Activated CD4-positive, alpha-beta T cell treated with anti-CD3 and anti-CD28 coated beads for 36 hours (primary cell): ENCODE measurements around the gene C11orf86. TPM values are rescaled to one million over a fixed set of nuclear protein-coding genes. Genes with fewer than 3 reads are reported as not detected.
"Not testable (repeated sequence)": the region's sequence is repeated elsewhere in the genome, so short reads cannot be mapped to it uniquely, and the experiment has no call there.

Experiments used
- ATAC-seq: fragments of 200-7000 bp; cut with Tn5 transposase; one replicate; pipeline ENCODE4 v1.10.0; 2021; ENCODE audit warnings: mild to moderate bottlenecking, moderate library complexity
- CTCF ChIA-PET: fragments of 350-600 bp; sonication (Branson Sonifier 250); formaldehyde crosslinking; loops from one replicate; lab custom pipeline; 2021; ENCODE audit warnings: antibody characterized with exemption; lab: Charles Lee
- POLR2A ChIA-PET: fragments of 350-600 bp; sonication (Branson Sonifier 250); formaldehyde crosslinking; loops from one replicate; lab custom pipeline; 2021; ENCODE audit warnings: antibody characterized with exemption, inconsistent platforms; lab: Charles Lee
- DNase-seq: peaks from one replicate; pipeline ENCODE4 v3.0.0-alpha.2; 2020
- H3K27ac Mint-ChIP-seq: one replicate; pipeline ENCODE4 v1.8.0; 2021; ENCODE audit warnings: mixed read lengths
- H3K27me3 Mint-ChIP-seq: one replicate; pipeline ENCODE4 v1.8.0; 2021; ENCODE audit warnings: mixed read lengths
- H3K36me3 Mint-ChIP-seq: one replicate; pipeline ENCODE4 v1.8.0; 2021; ENCODE audit warnings: low read depth, mixed read lengths
- H3K4me1 Mint-ChIP-seq: one replicate; pipeline ENCODE4 v1.8.0; 2021; ENCODE audit warnings: mixed read lengths
- H3K4me3 Mint-ChIP-seq: one replicate; pipeline ENCODE4 v1.8.0; 2021; ENCODE audit warnings: mild to moderate bottlenecking, moderate library complexity, mixed read lengths
- H3K9me3 Mint-ChIP-seq: one replicate; pipeline ENCODE4 v1.8.0; 2021; ENCODE audit warnings: low read depth, mixed read lengths
- intact Hi-C, 2 experiments: fragments of 100-400 bp; cut with DNase I in 1 of 2; cut with micrococcal nuclease in 1 of 2; formaldehyde crosslinking; loops; one replicate each; pipeline versions ENCODE4 v1.14.2 to v1.15.1; 2022 to 2024; cut with DNase I, micrococcal nuclease
- total RNA-seq, 2 experiments: library from RNA; stranded (reverse); gene quantifications; one replicate each; pipeline ENCODE4 v1.2.3, GENCODE V29; 2021

Gene C11orf86
- total RNA-seq, 2 experiments from 2014 or later, result not detected

DNA sequence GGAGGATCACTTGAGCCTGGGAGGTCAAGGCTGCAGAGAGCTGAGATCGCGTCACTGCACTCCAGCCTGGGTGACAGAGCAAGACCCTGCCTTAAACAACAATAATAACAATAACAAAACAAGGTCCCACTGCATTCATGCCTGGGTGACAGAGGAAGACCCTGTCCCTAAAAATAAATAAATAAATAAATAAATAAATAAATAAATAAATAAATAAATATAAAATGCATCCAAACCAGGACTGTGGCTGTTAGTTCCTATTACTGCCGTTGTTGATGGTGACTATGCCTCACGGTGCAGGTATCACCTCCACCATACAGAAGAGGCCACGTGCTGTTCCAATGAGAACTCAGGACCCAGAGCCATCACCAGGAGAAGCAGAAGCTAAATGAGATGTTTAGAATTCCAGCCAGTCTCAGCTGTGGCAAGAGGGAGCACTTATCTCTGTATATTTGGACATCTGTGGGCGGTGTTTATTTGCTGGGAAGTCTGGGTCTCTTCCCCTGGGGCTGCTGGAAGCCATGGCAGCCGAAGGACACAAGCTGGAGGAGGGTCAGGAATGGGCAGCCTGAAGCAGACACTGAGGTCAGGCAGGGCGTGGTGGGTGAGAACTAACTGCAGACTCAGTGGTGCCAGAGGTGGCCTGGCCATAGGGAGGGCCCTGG is 21.6 kb downstream of the C11orf86 start:
- intact Hi-C loops, result no loop called here
- Mint-ChIP-seq H3K36me3 (no peaks in the 10 kb centered on the region), H3K9me3 (no peaks in the 10 kb centered on the region), H3K4me3 (no peak overlapping the region), H3K27me3 (peaks cover 7% of the 10 kb centered on the region), H3K4me1 (no peaks in the 10 kb centered on the region), H3K27ac (no peak overlapping the region)
- DNase-seq (no peak), ATAC-seq (no peak)
- CTCF ChIA-PET, result no interaction called here
- POLR2A ChIA-PET, result interaction anchor here (0.6 kb wide), 1 partner anchor 238 kb away, joined by 3 read pairs; no protein-coding TSS in a partner anchor

DNA sequence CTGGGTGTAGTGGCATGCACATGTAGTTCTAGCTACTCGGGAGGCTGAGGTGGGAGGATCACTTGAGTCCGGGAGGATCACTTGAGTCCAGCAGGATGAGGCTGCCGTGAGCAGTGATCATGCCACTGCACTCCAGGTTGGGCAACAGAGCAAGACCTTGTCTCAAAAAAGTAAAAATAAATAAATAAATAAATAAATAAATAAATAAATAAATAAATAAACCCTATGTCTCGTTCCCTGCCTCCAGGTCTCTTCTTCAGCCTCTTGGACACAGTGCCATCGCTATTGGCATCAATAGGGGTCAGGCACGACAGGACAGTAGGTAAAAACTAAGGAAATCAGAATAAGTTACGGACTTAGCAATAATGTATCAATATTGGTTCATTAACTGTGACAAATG is 24.5 kb downstream of the C11orf86 start:
- H3K27ac Mint-ChIP-seq, result no peak overlapping the region
- DNase-seq (no peak), ATAC-seq (no peak)
- intact Hi-C loops, result no loop called here
- ChIA-PET POLR2A (no interaction called here), CTCF (interaction anchor here (0.7 kb wide), 1 partner anchor 15 kb away, joined by 4 read pairs; no protein-coding TSS in a partner anchor)
- no peaks in the 10 kb centered on the region for H3K36me3 Mint-ChIP-seq
- H3K4me3 Mint-ChIP-seq, result no peak overlapping the region
- peaks cover 4% of the 10 kb centered on the region for H3K27me3 Mint-ChIP-seq
- H3K4me1 Mint-ChIP-seq, result no peaks in the 10 kb centered on the region
- no peaks in the 10 kb centered on the region for H3K9me3 Mint-ChIP-seq

DNA sequence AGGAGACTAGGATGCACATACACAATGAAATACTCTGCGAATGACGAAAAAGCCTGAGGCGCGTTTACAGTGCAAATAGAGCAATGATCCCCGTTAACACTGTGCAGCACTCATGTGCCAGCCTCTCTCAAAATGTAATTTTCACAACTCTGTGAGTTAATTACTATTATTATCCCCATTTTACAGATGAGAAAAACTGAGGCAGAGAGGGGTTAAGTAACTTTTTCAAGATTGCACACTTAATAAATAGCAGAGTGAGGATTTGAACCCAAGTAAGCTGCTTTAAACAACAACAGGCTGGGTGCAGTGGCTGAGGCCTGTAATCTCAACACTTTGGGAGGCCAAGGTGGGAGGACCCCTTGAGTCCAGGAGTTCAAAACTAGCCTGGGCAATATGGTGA is 26.2 kb downstream of the C11orf86 start:
- no peaks in the 10 kb centered on the region for H3K4me1 Mint-ChIP-seq
- no peak overlapping the region for H3K4me3 Mint-ChIP-seq
- ATAC-seq (no peak), DNase-seq (no peak)
- H3K27me3 Mint-ChIP-seq, result peaks cover 4% of the 10 kb centered on the region
- intact Hi-C loops, result no loop called here
- POLR2A ChIA-PET, result no interaction called here
- no peaks in the 10 kb centered on the region for H3K36me3 Mint-ChIP-seq
- no peak overlapping the region for H3K27ac Mint-ChIP-seq
- peaks cover under 1% of the 10 kb centered on the region for H3K9me3 Mint-ChIP-seq
- CTCF ChIA-PET, result no interaction called here

DNA sequence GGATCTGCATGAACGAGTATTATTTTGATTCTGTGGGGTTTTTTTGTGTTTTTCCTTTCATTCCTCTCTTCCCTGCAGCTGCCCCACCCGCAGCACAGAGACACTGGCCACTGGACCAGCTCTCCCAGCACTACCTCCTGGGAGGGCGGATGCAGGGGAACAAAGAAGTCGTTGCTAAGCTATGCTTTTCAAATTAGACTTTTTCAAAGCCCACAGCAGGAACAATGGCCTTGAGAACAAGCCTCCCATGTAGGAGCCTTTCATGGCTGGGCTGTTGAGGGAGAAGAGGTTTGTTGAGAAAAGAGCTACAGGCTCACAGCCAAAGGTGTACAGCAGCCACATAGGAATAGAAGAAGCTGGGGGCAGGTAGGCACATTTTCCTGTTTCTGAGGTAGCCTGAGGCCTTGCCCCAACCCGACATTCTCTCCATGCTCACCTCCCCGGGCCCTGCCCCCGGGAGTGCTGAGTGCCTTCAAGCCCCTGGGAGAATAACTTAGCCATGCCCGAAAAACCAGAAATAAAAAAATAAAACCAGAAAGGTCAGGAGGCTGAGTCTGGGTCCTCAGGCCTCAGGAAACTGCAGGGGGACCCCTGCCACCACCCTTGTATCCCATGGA is 27.3 kb downstream of the C11orf86 start:
- Mint-ChIP-seq H3K27me3 (peaks cover 4% of the 10 kb centered on the region), H3K9me3 (peaks cover 1% of the 10 kb centered on the region), H3K27ac (no peak overlapping the region), H3K4me1 (no peaks in the 10 kb centered on the region), H3K36me3 (no peaks in the 10 kb centered on the region), H3K4me3 (no peak overlapping the region)
- ChIA-PET CTCF (interaction anchor here (1.2 kb wide), 1 partner anchor 43 kb away, joined by 3 read pairs; no protein-coding TSS in a partner anchor), POLR2A (no interaction called here)
- intact Hi-C loops, result no loop called here
- DNase-seq (no peak), ATAC-seq (no peak)

DNA sequence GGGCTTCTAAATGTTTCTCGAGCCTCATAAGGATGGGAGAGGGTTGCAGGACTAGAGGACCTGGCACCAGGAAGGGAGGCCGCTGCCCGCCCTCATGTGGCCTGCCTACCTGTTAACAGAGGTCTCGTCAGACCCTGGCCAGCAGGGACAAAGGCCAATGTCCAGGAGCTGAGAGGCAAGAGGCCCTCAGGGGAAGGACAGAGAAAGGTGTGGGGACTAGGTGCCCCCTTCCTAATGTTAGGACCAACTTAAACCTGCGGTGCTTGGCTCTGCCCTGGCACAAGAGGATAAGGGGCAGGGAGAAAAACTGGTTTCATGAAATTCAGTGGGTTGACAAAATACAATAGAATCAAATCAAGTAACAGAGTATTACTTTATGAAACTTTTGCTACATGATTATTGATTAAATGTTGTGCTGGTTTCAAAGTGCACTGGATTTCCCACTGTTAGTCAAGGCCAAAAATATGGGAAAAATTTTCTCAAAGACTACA is 27.9 kb downstream of the C11orf86 start:
- POLR2A ChIA-PET, result no interaction called here
- H3K9me3 Mint-ChIP-seq, result peaks cover 1% of the 10 kb centered on the region
- ATAC-seq, result no peak
- CTCF ChIA-PET, result interaction anchor here (1.2 kb wide), 1 partner anchor 44 kb away, joined by 3 read pairs; no protein-coding TSS in a partner anchor
- peaks cover 4% of the 10 kb centered on the region for H3K27me3 Mint-ChIP-seq
- intact Hi-C loops, result no loop called here
- H3K36me3 Mint-ChIP-seq, result no peaks in the 10 kb centered on the region
- DNase-seq, result no peak
- no peak overlapping the region for H3K27ac Mint-ChIP-seq
- H3K4me1 Mint-ChIP-seq, result no peaks in the 10 kb centered on the region
- no peak overlapping the region for H3K4me3 Mint-ChIP-seq

DNA sequence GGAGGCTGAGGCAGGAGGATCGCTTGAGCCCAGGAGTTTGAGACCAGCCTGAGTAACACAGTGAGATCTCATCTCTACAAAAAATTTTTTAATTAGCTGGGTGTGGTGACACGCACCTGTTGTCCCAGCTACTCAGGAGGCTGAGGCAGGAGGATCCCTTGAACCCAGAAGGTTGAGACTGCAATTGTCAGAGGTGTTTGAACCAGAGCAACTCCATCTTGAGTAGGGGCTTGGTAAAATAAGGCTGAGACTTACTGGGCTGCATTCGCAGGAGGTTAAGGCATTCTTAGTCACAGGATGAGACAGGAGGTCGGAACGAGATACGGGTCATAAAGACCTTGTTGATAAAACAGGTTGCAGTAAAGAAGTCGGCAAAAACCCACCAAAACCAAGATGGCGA is 30.1 kb downstream of the C11orf86 start:
- CTCF ChIA-PET, result interaction anchor here (0.8 to 1.4 kb wide), 2 partner anchors 10 to 122 kb away, joined by 3 to 5 read pairs; no protein-coding TSS in a partner anchor
- H3K36me3 Mint-ChIP-seq, H3K4me1 Mint-ChIP-seq, DNase-seq, POLR2A ChIA-PET, H3K4me3 Mint-ChIP-seq, H3K27me3 Mint-ChIP-seq, ATAC-seq, H3K9me3 Mint-ChIP-seq, intact Hi-C loops, H3K27ac Mint-ChIP-seq: not testable (repeated sequence)

DNA sequence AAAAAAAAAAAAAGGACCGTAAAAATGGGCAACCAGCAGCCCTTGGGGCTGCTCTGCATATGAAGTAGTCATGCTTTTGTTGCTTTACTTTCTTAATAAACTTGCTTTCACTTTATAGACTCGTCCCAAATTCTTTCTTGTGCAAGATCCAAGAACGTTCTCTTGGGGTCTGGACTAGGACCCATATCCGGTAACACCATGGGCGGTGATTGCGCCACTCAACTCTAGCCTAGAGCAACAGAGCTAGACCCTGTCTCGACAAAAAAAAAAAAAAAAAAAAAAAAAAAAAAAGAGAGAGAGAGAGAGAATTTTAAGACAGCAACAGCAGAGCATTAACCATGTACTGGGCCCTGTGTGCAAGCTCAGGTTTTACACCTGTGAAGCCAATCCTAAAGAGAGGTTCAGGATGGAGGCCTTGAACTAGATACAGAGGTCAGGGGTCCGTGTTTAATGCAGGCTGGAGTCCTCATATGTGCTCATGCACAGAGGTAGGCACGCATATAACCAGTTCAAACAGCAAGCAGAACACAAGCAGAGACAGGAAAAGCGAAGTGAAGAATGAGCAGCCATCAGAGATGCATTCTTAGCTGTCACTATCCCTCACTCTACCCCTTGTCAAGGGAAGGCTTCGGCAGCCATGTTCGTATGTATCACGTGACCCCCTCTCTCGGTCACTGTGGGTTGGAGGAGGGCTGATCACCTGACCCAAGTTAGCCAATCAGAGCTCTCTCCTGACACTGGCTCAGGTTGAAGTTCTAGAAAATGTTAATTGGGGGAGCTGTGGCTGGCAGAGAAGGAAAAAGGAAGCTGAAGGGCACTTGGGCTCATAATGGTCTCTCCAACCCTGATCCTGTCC is 31.2 kb downstream of the C11orf86 start:
- Mint-ChIP-seq H3K4me3 (no peak overlapping the region), H3K9me3 (peaks cover 1% of the 10 kb centered on the region), H3K27ac (no peak overlapping the region), H3K36me3 (no peaks in the 10 kb centered on the region), H3K27me3 (no peaks in the 10 kb centered on the region), H3K4me1 (no peaks in the 10 kb centered on the region)
- DNase-seq (peak; percentile 61), ATAC-seq (peak; percentile 69)
- intact Hi-C loops, result no loop called here
- ChIA-PET CTCF (interaction anchor here (1.0 to 1.4 kb wide), 2 partner anchors 16 to 124 kb away, joined by 4 to 5 read pairs; no protein-coding TSS in a partner anchor), POLR2A (no interaction called here)

DNA sequence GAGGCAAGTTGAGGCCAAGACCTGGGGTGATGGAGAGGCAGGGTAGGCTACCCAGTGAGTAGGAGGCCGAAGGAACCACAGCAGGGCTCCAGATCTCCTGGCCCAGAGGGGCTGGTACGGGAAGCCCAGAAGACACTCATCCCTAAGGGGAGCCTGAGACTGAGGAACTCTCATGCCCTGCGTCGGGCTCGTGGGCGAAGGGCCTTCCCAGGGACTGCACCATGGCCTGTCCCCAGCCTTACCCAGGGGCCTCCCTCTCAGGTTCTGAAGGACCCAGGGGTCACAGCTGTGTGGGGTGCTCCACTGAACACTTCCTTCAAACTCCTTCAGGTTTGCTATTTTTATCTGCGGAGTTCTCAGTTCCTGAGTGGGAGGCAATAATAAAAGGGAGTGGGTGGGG is 32.0 kb downstream of the C11orf86 start:
- H3K36me3 Mint-ChIP-seq, result no peaks in the 10 kb centered on the region

DNA sequence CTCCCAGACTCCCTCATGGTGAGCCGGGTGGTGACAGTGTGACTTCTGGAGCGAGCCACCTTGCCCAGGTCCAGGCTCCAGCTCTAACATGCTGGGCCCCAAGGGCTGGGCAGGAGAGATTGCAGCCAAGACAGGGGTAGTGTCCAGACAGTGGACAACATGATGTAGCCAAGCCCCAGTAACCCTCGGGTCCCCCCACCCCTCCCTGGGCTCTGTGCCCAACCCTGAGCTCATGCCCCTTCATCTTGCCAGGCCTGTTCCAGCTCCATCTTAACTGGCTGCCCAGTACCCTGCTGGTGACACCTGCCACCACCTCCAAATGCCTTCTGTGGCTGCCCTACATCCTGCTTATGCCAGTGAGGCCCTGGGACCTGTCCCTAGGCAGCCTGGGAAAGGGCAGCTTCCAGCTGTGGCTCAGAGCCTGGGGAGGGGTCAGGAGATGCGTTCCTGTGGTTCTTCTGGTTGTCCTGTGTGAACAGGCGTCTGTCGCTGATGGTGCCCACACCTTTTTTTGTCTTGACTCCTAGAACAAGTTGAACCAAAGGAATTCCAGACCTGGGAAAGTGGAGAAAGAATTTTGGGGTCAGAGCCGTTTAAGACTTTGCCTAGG is 35.3 kb downstream of the C11orf86 start:
- Mint-ChIP-seq H3K4me1 (no peaks in the 10 kb centered on the region), H3K27me3 (no peaks in the 10 kb centered on the region), H3K36me3 (no peaks in the 10 kb centered on the region), H3K9me3 (peaks cover 1% of the 10 kb centered on the region), H3K4me3 (no peak overlapping the region), H3K27ac (no peak overlapping the region)
- POLR2A ChIA-PET, result no interaction called here
- CTCF ChIA-PET, result interaction anchor here (0.6 to 0.8 kb wide), 2 partner anchors 34 to 189 kb away, joined by 3 read pairs; no protein-coding TSS in a partner anchor
- intact Hi-C loops, result no loop called here
- DNase-seq (no peak), ATAC-seq (no peak)

More for the DNA sequence above, 32.0 kb downstream of the C11orf86 start:
- ATAC-seq, result no peak
- H3K27ac Mint-ChIP-seq, result no peak overlapping the region
- POLR2A ChIA-PET, result no interaction called here
- H3K4me1 Mint-ChIP-seq, result no peaks in the 10 kb centered on the region
- no peak for DNase-seq
- CTCF ChIA-PET, result interaction anchor here (1.0 kb wide), 1 partner anchor 15 kb away, joined by 4 read pairs; no protein-coding TSS in a partner anchor
- H3K4me3 Mint-ChIP-seq, result no peak overlapping the region
- peaks cover 1% of the 10 kb centered on the region for H3K9me3 Mint-ChIP-seq
- intact Hi-C loops, result no loop called here
- no peaks in the 10 kb centered on the region for H3K27me3 Mint-ChIP-seq

DNA sequence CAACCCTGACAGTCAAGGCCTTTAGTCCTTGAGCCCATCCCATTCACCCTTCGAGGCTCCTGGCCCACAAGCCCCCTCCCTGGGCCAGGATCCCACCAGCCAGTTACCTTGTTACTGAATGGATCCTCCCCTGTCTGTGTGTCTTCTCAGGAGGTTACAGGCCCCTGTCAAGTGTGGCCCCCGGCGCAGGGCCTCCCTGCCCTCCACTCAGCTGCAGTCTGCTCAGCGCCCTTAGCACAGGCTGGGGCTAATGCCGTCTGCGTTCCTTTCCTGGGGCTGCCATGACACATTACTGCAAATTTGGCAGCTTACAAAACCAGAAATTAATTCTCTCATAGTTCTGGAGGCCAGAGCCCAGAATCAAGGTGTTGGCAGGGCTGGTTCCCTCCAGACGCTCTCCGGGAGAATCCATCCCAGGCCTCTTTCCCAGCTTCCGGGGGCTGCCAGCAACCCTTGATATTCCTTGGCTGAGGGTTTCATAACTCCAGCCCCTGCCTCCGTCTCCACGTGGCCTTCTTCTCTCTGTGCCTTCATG is 38.5 kb downstream of the C11orf86 start:
- no peak for DNase-seq
- H3K9me3 Mint-ChIP-seq, result no peaks in the 10 kb centered on the region
- H3K27me3 Mint-ChIP-seq, result no peaks in the 10 kb centered on the region
- no peak overlapping the region for H3K27ac Mint-ChIP-seq
- intact Hi-C loops, result no loop called here
- ChIA-PET CTCF (interaction anchor here (1.2 kb wide), 1 partner anchor 40 kb away, joined by 3 read pairs; no protein-coding TSS in a partner anchor), POLR2A (no interaction called here)
- no peaks in the 10 kb centered on the region for H3K4me1 Mint-ChIP-seq
- ATAC-seq, result no peak
- no peak overlapping the region for H3K4me3 Mint-ChIP-seq
- no peaks in the 10 kb centered on the region for H3K36me3 Mint-ChIP-seq
